GM23338 (cell line): Measurements from ENCODE around the gene GPATCH4. TPM values are rescaled to one million over a fixed set of nuclear protein-coding genes. Genes with fewer than 3 reads are reported as not detected.

Experiments used
- ATAC-seq: fragments of 200-7000 bp; cut with Tn5 transposase; 3 replicates; pipeline ENCODE4 v1.9.1; 2020
- DNase-seq: peaks from one replicate; pipeline ENCODE4 v3.0.0-alpha.2; 2015; ENCODE audit warnings: low spot score
- H2AFZ ChIP-seq: fragments of 200-600 bp; sonication (generic); 2 replicates; pipeline ENCODE4 v1.8.0; 2016; ENCODE audit warnings: antibody characterized with exemption, mild to moderate bottlenecking, moderate library complexity
- H3F3A ChIP-seq: fragments of 200-600 bp; sonication (generic); replicated peaks from 2 replicates; pipeline ENCODE4 v1.8.0; 2017; ENCODE audit warnings: antibody characterized with exemption, mixed run types, low read depth
- H3K27ac ChIP-seq: fragments of 200-600 bp; sonication (generic); 2 replicates; pipeline ENCODE4 v1.6.1; 2016; ENCODE audit warnings: low read depth
- H3K27me3 ChIP-seq: fragments of 200-600 bp; sonication (generic); 2 replicates; pipeline ENCODE4 v1.8.0; 2016; ENCODE audit warnings: mild to moderate bottlenecking, mixed run types, moderate library complexity; ENCODE audit not compliant: insufficient read depth
- H3K36me3 ChIP-seq: fragments of 200-600 bp; sonication (generic); 2 replicates; pipeline ENCODE4 v1.8.0; 2016; ENCODE audit warnings: mild to moderate bottlenecking; ENCODE audit not compliant: insufficient read depth
- H3K4me1 ChIP-seq: fragments of 200-600 bp; sonication (generic); 2 replicates; pipeline ENCODE4 v1.8.0; 2016; ENCODE audit warnings: mild to moderate bottlenecking, moderate library complexity; ENCODE audit not compliant: insufficient read depth
- H3K4me2 ChIP-seq: fragments of 200-600 bp; sonication (generic); 2 replicates; pipeline ENCODE4 v1.7.1; 2017; ENCODE audit warnings: mixed run types
- H3K4me3 ChIP-seq: fragments of 200-600 bp; sonication (generic); 2 replicates; pipeline ENCODE4 v1.6.1; 2016; ENCODE audit warnings: mixed run types
- H3K79me2 ChIP-seq: fragments of 200-600 bp; sonication (generic); replicated peaks from 2 replicates; pipeline ENCODE4 v1.8.0; 2017; ENCODE audit warnings: mild to moderate bottlenecking; ENCODE audit not compliant: insufficient read depth
- H3K9me2 ChIP-seq: fragments of 200-600 bp; sonication (generic); 2 replicates; pipeline ENCODE4 v1.8.0; 2017; ENCODE audit not compliant: insufficient read depth
- H4K20me1 ChIP-seq: fragments of 200-600 bp; sonication (generic); replicated peaks from 2 replicates; pipeline ENCODE4 v1.8.0; 2017; ENCODE audit warnings: mild to moderate bottlenecking; ENCODE audit not compliant: insufficient read depth
- H3K27ac Mint-ChIP-seq: 2 replicates; pipeline ENCODE4 v1.8.0; 2020; ENCODE audit warnings: inconsistent platforms, mild to moderate bottlenecking, moderate library complexity, mixed read lengths
- H3K27me3 Mint-ChIP-seq: 3 replicates; pipeline ENCODE4 v1.8.0; 2022; ENCODE audit warnings: low read depth, mild to moderate bottlenecking, moderate library complexity, mixed read lengths, inconsistent platforms; ENCODE audit not compliant: insufficient read depth, poor library complexity
- H3K36me3 Mint-ChIP-seq: 3 replicates; pipeline ENCODE4 v1.8.0; 2021; ENCODE audit warnings: low read depth, mild to moderate bottlenecking, inconsistent platforms, moderate library complexity, mixed read lengths
- H3K4me1 Mint-ChIP-seq: 3 replicates; pipeline ENCODE4 v1.8.0; 2020; ENCODE audit warnings: mild to moderate bottlenecking, inconsistent platforms, mixed read lengths
- H3K4me3 Mint-ChIP-seq: 3 replicates; pipeline ENCODE4 v1.8.0; 2021; ENCODE audit warnings: moderate library complexity, mild to moderate bottlenecking, inconsistent platforms, mixed read lengths
- H3K9me3 Mint-ChIP-seq: 3 replicates; pipeline ENCODE4 v1.8.0; 2020; ENCODE audit warnings: moderate library complexity, mild to moderate bottlenecking, inconsistent platforms, mixed read lengths
- EZH2 ChIP-seq: fragments of 200-600 bp; sonication (generic); IDR thresholded peaks from one replicate; pipeline ENCODE4 v1.8.0; 2017; ENCODE audit warnings: antibody characterized with exemption, mild to moderate bottlenecking, low read depth; ENCODE audit not compliant: unreplicated experiment
- EZH2phosphoT487 ChIP-seq: fragments of 200-600 bp; sonication (generic); IDR thresholded peaks from one replicate; pipeline ENCODE4 v1.8.1; 2018; ENCODE audit warnings: antibody characterized with exemption; ENCODE audit not compliant: unreplicated experiment
- JUNB ChIP-seq: IDR thresholded peaks from one replicate; pipeline ENCODE4 v1.6.1; 2016; ENCODE audit warnings: antibody characterized with exemption; ENCODE audit not compliant: unreplicated experiment
- NANOG ChIP-seq: IDR thresholded peaks from 2 replicates; pipeline ENCODE4 v1.6.1; 2016; ENCODE audit warnings: antibody characterized with exemption, borderline replicate concordance
- POLR2AphosphoS5 ChIP-seq: IDR thresholded peaks from 2 replicates; pipeline ENCODE4 v1.6.1; 2016; ENCODE audit warnings: antibody characterized with exemption, low read depth
- polyA plus RNA-seq: library from polyadenylated mRNA; unstranded; fragments of >200 nt; fragmentation: Nextera tagmentation; extraction: Ambion mirVana; gene quantifications from 2 replicates; pipeline ENCODE4 v1.2.1, GENCODE V29; 2016
- total RNA-seq: library from RNA; depleted of rRNA; stranded (reverse); fragments of >200 nt; shearing (Covaris generic); gene quantifications from 2 replicates; pipeline ENCODE4 v1.2.3, GENCODE V29; 2014
- TF ChIP-seq, protein P1 (sequence below), 2 experiments: fragments of 200-600 bp in 1 of 2; sonication (generic) in 1 of 2; conservative IDR thresholded peaks; 2 replicates each; pipeline versions ENCODE4 v1.5.1 to v1.6.1; 2016 to 2017; ENCODE audit warnings: antibody characterized with exemption in 2 of 2, low read depth in 2 of 2, mild to moderate bottlenecking in 2 of 2, moderate library complexity in 1 of 2
- TF ChIP-seq, protein P2 (sequence below): IDR thresholded peaks from 2 replicates; pipeline ENCODE4 v1.6.1; 2016; ENCODE audit warnings: antibody characterized with exemption
- TF ChIP-seq, protein P3 (sequence below): IDR thresholded peaks from one replicate; pipeline ENCODE4 v1.6.1; 2018; ENCODE audit warnings: antibody characterized with exemption; ENCODE audit not compliant: unreplicated experiment

Gene GPATCH4
- total and polyA plus RNA-seq, 2 experiments from 2014 or later = 58.9 to 187 TPM

DNA sequence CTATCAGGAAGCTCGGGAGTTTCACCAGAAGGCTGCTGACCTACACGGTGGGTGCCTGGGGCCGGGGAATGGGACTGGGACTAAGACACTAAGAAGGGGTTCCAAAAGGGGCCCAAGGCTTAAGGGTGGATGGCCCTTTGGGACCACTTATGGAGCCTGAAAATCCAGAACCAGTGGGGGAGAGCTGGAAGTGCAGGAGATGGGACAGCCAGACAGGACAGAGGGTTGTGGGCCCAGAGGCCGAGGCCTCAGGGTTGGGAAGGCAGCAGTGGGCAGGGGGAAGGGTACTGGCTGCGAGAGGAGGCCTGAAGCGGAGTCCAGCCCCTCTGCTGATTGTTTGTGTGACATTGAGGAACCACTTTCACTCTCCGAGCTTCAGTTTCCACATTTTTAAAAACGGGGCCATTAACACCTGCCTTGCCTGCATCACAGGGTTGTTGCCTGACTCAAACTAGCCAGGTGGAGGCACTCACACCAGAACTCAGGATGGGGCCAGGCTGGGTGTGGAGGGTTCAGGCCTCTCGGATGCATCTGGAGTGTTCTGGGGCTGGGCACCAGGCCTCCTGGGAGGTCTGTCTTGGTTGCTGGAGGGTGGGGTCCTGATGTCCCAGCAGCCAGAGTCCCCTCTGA lies 18.8 kb downstream of the GPATCH4 start:
- Histone ChIP-seq H3K27ac (no peak overlapping the region), H2AFZ (0 out of 2 replicates have a peak overlapping the region, but pooled peaks have one; percentile 7), H3K4me1 (peaks cover 10% of the 10 kb centered on the region), H3K79me2 (no peaks in the 10 kb centered on the region), H3K9me2 (0 out of 2 replicates have a peak, but pooled peaks cover 3% of the 10 kb centered on the region), H4K20me1 (no peaks in the 10 kb centered on the region), H3K4me2 (no peak overlapping the region), H3K27me3 (no peaks in the 10 kb centered on the region), H3F3A (no peaks in the 10 kb centered on the region), H3K36me3 (no peaks in the 10 kb centered on the region), H3K4me3 (no peak overlapping the region)
- no peak for TF ChIP-seq EZH2phosphoT487
- TF ChIP-seq JUNB = no peak
- TF ChIP-seq, protein P1, sequence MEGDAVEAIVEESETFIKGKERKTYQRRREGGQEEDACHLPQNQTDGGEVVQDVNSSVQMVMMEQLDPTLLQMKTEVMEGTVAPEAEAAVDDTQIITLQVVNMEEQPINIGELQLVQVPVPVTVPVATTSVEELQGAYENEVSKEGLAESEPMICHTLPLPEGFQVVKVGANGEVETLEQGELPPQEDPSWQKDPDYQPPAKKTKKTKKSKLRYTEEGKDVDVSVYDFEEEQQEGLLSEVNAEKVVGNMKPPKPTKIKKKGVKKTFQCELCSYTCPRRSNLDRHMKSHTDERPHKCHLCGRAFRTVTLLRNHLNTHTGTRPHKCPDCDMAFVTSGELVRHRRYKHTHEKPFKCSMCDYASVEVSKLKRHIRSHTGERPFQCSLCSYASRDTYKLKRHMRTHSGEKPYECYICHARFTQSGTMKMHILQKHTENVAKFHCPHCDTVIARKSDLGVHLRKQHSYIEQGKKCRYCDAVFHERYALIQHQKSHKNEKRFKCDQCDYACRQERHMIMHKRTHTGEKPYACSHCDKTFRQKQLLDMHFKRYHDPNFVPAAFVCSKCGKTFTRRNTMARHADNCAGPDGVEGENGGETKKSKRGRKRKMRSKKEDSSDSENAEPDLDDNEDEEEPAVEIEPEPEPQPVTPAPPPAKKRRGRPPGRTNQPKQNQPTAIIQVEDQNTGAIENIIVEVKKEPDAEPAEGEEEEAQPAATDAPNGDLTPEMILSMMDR (conservative IDR thresholded peaks at IDR 0.05; ENCODE audit: low read depth in 2 of 2) = 0 out of 4 replicates have a peak, but pooled peaks of 1 of the 2 experiments have one; percentile 9
- no peak for TF ChIP-seq NANOG
- TF ChIP-seq POLR2AphosphoS5 = no peak
- Mint-ChIP-seq H3K36me3 (no peaks in the 10 kb centered on the region; the same call in 2 of the 3 replicates), H3K27ac (no peak overlapping the region), H3K4me3 (no peak overlapping the region), H3K27me3 (peaks cover 9% of the 10 kb centered on the region), H3K9me3 (no peaks in the 10 kb centered on the region; the same call in 2 of the 3 replicates), H3K4me1 (peaks cover 26% of the 10 kb centered on the region)
- no peak for DNase-seq
- ATAC-seq = no peak

DNA sequence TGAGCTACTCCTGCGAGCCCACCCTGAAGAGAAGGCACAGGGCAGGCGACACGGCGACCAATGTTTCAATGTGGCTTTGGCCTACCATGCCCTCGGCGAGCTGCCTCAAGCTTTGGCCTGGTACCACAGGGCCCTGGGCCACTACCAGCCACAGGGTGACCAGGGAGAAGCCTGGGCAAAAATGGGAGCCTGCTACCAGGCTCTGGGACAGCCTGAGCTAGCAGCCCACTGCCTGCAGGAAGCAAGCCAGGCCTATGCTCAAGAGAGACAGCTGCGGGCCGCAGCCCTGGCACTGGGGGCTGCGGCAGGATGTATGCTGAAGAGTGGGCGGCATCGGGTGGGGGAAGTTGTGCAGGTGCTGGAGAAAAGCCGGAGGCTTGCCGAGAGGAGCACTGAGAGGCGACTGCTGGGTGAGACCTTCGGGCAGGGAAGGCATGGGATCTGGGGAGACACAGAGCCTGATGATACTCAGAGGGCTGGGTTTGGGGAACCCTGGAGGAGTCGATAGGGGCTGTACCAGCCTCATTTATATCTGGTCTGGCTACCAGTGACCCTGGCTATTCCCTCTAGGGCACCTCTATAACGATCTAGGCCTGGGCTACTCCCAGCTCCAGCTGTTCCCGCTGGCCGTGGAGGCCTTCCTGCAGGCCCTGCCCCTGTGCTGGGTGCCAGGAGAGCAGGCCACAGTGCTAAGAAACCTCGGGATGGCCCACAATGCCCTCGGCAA lies 19.5 kb downstream of the GPATCH4 start:
- no peak for DNase-seq
- H3K27me3 ChIP-seq = no peaks in the 10 kb centered on the region
- H3K4me3 ChIP-seq = no peak overlapping the region
- H3F3A ChIP-seq = no peaks in the 10 kb centered on the region
- no peak overlapping the region for H3K4me2 ChIP-seq
- H4K20me1 ChIP-seq = no peaks in the 10 kb centered on the region
- Mint-ChIP-seq H3K9me3 (no peaks in the 10 kb centered on the region; the same call in 2 of the 3 replicates), H3K27me3 (peaks cover 9% of the 10 kb centered on the region), H3K27ac (no peak overlapping the region), H3K4me1 (peaks cover 26% of the 10 kb centered on the region), H3K4me3 (no peak overlapping the region), H3K36me3 (no peaks in the 10 kb centered on the region; the same call in 2 of the 3 replicates)
- no peaks in the 10 kb centered on the region for H3K79me2 ChIP-seq
- H3K9me2 ChIP-seq = 0 out of 2 replicates have a peak, but pooled peaks cover 3% of the 10 kb centered on the region
- no peaks in the 10 kb centered on the region for H3K36me3 ChIP-seq
- ATAC-seq = no peak
- H2AFZ ChIP-seq = 0 out of 2 replicates have a peak overlapping the region, but pooled peaks have one; percentile 7
- H3K4me1 ChIP-seq = peaks cover 10% of the 10 kb centered on the region
- no peak overlapping the region for H3K27ac ChIP-seq
- TF ChIP-seq POLR2AphosphoS5 (no peak), EZH2 (no peak), NANOG (no peak), JUNB (no peak), EZH2phosphoT487 (no peak)
- TF ChIP-seq, protein P2, sequence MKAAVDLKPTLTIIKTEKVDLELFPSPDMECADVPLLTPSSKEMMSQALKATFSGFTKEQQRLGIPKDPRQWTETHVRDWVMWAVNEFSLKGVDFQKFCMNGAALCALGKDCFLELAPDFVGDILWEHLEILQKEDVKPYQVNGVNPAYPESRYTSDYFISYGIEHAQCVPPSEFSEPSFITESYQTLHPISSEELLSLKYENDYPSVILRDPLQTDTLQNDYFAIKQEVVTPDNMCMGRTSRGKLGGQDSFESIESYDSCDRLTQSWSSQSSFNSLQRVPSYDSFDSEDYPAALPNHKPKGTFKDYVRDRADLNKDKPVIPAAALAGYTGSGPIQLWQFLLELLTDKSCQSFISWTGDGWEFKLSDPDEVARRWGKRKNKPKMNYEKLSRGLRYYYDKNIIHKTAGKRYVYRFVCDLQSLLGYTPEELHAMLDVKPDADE = no peak
- TF ChIP-seq, protein P1 (conservative IDR thresholded peaks at IDR 0.05; ENCODE audit: low read depth in 2 of 2) = no peak
- TF ChIP-seq, protein P3, sequence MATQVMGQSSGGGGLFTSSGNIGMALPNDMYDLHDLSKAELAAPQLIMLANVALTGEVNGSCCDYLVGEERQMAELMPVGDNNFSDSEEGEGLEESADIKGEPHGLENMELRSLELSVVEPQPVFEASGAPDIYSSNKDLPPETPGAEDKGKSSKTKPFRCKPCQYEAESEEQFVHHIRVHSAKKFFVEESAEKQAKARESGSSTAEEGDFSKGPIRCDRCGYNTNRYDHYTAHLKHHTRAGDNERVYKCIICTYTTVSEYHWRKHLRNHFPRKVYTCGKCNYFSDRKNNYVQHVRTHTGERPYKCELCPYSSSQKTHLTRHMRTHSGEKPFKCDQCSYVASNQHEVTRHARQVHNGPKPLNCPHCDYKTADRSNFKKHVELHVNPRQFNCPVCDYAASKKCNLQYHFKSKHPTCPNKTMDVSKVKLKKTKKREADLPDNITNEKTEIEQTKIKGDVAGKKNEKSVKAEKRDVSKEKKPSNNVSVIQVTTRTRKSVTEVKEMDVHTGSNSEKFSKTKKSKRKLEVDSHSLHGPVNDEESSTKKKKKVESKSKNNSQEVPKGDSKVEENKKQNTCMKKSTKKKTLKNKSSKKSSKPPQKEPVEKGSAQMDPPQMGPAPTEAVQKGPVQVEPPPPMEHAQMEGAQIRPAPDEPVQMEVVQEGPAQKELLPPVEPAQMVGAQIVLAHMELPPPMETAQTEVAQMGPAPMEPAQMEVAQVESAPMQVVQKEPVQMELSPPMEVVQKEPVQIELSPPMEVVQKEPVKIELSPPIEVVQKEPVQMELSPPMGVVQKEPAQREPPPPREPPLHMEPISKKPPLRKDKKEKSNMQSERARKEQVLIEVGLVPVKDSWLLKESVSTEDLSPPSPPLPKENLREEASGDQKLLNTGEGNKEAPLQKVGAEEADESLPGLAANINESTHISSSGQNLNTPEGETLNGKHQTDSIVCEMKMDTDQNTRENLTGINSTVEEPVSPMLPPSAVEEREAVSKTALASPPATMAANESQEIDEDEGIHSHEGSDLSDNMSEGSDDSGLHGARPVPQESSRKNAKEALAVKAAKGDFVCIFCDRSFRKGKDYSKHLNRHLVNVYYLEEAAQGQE = no peak
